ENCODE measurements around the gene PRICKLE1. TPM values are rescaled to one million over a fixed set of nuclear protein-coding genes. Genes with fewer than 3 reads are reported as not detected.

The PRICKLE1 gene
- total RNA-seq, 1 experiment from 2014 or later, result 20.1 TPM

DNA sequence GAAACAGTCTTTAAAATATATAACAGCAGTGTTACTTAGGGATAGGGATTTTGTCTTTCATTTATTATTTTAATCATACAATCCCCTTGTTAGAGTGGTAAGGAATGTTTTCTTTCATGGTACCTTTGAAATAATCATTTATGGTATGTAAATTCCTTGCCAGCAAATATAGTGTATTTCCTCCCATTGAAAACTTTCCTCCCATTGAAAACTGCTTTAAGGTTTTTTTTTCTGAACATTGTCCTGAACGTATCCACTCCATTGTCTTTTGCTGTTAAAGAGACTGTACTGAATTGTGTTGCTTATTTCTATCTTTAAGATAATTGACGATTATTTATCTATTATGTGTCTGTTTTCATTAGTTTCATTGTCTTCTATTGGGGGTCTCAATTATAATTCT, 180.1 kb downstream of the PRICKLE1 start:
- intact Hi-C loops (cut with micrococcal nuclease; ENCODE audit: unreplicated experiment), result no loop called here
- H3K27ac ChIP-seq (ENCODE audit: low read length), result no peak overlapping the region
- in situ Hi-C loops (cut with HindIII; ENCODE audit: low pct_unique_long_range_greater_than_20kb, low sequenced_read_pairs), result no loop called here
- H3K4me1 ChIP-seq (ENCODE audit: control insufficient read depth, insufficient read depth, low read length), result peaks cover 6% of the 10 kb centered on the region; the same call in 1 of the 2 replicates
- H3K4me3 ChIP-seq (ENCODE audit: low read depth in 2 of 2, low read length in 2 of 2), result no peak overlapping the region
- POLR2A ChIA-PET, result no interaction called here
- no peak for ATAC-seq
- CTCF ChIA-PET, result interaction anchor here (0.7 kb wide), 1 partner anchor 386 kb away, joined by 3 read pairs; no protein-coding TSS in a partner anchor
- BruUV-seq (replicated peaks), result no TSS peak
- H3K27me3 ChIP-seq (ENCODE audit: control insufficient read depth, insufficient read depth, low read length), result no peaks in the 10 kb centered on the region
- H3K36me3 ChIP-seq (ENCODE audit: control insufficient read depth, insufficient read depth, low read length), result peaks cover 2% of the 10 kb centered on the region; the same call in 1 of the 2 replicates
- no peaks in the 10 kb centered on the region for H3K9me3 ChIP-seq (ENCODE audit: control insufficient read depth, insufficient read depth, low read depth, low read length)
- no peak for DNase-seq (ENCODE audit: low read depth, low spot score)
- TF ChIP-seq, protein P1, sequence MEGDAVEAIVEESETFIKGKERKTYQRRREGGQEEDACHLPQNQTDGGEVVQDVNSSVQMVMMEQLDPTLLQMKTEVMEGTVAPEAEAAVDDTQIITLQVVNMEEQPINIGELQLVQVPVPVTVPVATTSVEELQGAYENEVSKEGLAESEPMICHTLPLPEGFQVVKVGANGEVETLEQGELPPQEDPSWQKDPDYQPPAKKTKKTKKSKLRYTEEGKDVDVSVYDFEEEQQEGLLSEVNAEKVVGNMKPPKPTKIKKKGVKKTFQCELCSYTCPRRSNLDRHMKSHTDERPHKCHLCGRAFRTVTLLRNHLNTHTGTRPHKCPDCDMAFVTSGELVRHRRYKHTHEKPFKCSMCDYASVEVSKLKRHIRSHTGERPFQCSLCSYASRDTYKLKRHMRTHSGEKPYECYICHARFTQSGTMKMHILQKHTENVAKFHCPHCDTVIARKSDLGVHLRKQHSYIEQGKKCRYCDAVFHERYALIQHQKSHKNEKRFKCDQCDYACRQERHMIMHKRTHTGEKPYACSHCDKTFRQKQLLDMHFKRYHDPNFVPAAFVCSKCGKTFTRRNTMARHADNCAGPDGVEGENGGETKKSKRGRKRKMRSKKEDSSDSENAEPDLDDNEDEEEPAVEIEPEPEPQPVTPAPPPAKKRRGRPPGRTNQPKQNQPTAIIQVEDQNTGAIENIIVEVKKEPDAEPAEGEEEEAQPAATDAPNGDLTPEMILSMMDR (IDR thresholded peaks at IDR 0.05), result no peak
- TF ChIP-seq REST (IDR thresholded peaks at IDR 0.05; ENCODE audit: insufficient read depth in 1 of 2, low read depth in 2 of 2, low read length in 1 of 2) (no peak), POLR2AphosphoS5 (IDR thresholded peaks at IDR 0.05; ENCODE audit: low read depth, low read length) (no peak), SIN3A (IDR thresholded peaks at IDR 0.05; ENCODE audit: borderline replicate concordance, insufficient read depth, low read depth, low read length) (no peak), TCF7L2 (IDR thresholded peaks at IDR 0.05; ENCODE audit: low read depth, low read length) (no peak)

- Histone ChIP-seq H3K9me3 (ENCODE audit: control insufficient read depth, insufficient read depth, low read depth, low read length) (no peaks in the 10 kb centered on the region), H3K4me3 (ENCODE audit: low read depth in 2 of 2, low read length in 2 of 2) (no peak overlapping the region), H3K4me1 (ENCODE audit: control insufficient read depth, insufficient read depth, low read length) (peaks cover 6% of the 10 kb centered on the region; the same call in 1 of the 2 replicates), H3K36me3 (ENCODE audit: control insufficient read depth, insufficient read depth, low read length) (peaks cover 2% of the 10 kb centered on the region; the same call in 1 of the 2 replicates), H3K27me3 (ENCODE audit: control insufficient read depth, insufficient read depth, low read length) (no peaks in the 10 kb centered on the region), H3K27ac (ENCODE audit: low read length) (no peak overlapping the region)
- ChIA-PET CTCF (no interaction called here), POLR2A (no interaction called here)
- intact Hi-C loops (cut with micrococcal nuclease; ENCODE audit: unreplicated experiment) (no loop called here), in situ Hi-C loops (cut with HindIII; ENCODE audit: low pct_unique_long_range_greater_than_20kb, low sequenced_read_pairs) (no loop called here)
- TF ChIP-seq REST (IDR thresholded peaks at IDR 0.05; ENCODE audit: insufficient read depth in 1 of 2, low read depth in 2 of 2, low read length in 1 of 2) (no peak), SIN3A (IDR thresholded peaks at IDR 0.05; ENCODE audit: borderline replicate concordance, insufficient read depth, low read depth, low read length) (no peak), POLR2AphosphoS5 (IDR thresholded peaks at IDR 0.05; ENCODE audit: low read depth, low read length) (no peak), TCF7L2 (IDR thresholded peaks at IDR 0.05; ENCODE audit: low read depth, low read length) (no peak)
- TF ChIP-seq, protein P1 (IDR thresholded peaks at IDR 0.05), result no peak
- ATAC-seq (no peak), DNase-seq (ENCODE audit: low read depth, low spot score) (no peak)
- no TSS peak for BruUV-seq (replicated peaks)
Measured at GRCh38 chr12:42407306-42407705, 182.2 kb downstream of the PRICKLE1 start.
